Ishikawa (cell line): Measurements from ENCODE around the gene CCL18.

Experiments used
- EGR1 ChIP-seq: IDR thresholded peaks from 2 replicates; pipeline ENCODE4 v1.6.1; 2012
- FOXM1 ChIP-seq: IDR thresholded peaks from 2 replicates; pipeline ENCODE4 v1.6.1; 2012; ENCODE audit warnings: low read depth, borderline replicate concordance
- RAD21 ChIP-seq: IDR thresholded peaks from 2 replicates; pipeline ENCODE4 v1.6.1; 2012; ENCODE audit warnings: low read depth
- REST ChIP-seq: IDR thresholded peaks from 2 replicates; pipeline ENCODE4 v1.6.1; 2012; ENCODE audit warnings: low read depth, mild to moderate bottlenecking

- TF ChIP-seq FOXM1 = no peak
- no peak for TF ChIP-seq RAD21
- TF ChIP-seq EGR1 = no peak
- no peak for TF ChIP-seq REST
Observed at GRCh38 chr17:36105781-36106492, 41.9 kb downstream of the CCL18 start.
